DMS114 treated with DMSO at 0.1 percent for 48 hours (cell line): ENCODE data around the gene ZCWPW1.
"Not testable (repeated sequence)": the region's sequence is repeated elsewhere in the genome, so short reads cannot be mapped to it uniquely, and the experiment has no call there.

ENCODE experiments used
- DNase-seq: peaks from one replicate; lab custom pipeline; 2025; ENCODE audit not compliant: unreplicated experiment; lab: John Stamatoyannopoulos, UW

Gene ZCWPW1

GRCh38 chr7:100373870-100374598 lies 54.5 kb downstream of the ZCWPW1 start:
- not testable (repeated sequence) for DNase-seq

DNA sequence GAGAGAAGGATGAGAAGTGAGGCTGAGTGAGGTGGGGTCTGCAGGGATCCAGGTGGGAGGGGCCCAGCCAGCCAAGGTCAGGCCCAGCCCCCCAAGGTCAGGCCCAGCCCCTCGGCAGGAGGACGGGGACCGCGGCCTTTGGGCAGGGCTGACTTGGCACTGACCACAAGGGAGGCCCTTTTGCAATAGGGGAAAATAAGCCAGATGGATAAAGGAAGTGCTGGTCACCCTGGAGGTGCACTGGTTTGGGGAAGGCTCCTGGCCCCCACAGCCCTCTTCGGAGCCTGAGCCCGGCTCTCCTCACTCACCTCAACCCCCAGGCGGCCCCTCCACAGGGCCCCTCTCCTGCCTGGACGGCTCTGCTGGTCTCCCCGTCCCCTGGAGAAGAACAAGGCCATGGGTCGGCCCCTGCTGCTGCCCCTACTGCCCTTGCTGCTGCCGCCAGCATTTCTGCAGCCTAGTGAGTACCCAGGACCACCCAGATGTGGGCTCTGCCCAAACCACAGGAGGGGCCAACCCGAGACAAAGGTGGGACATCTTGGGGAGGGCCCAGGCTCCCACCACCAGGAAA lies 55.2 kb downstream of the ZCWPW1 start, which contains the start of gene PILRA:
PILRA (plus strand) TSS at position 227 of the 571 bp plus-strand sequence; CDS start at position 397, 170 bp downstream.
- no peak for DNase-seq

DNA sequence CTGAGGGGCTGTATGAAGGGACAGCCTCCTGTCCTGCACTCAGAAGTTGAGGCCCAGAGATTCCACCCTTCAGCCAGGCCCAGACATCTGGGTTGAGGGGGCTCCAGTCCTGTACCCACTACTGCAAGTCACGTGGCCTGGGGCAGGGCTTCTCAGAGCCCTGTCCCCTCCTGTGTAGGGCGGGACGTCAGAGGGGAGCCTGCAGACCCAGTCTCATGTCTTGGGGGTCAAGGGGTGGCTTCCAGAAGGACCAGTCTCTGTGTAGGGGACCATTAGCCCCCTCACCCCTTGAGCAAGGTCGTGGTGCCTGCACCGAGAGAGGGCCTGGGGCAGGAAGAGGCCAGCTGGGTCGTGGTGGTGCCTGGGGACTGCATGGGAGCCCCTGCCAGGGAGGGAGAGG lies 55.8 kb downstream of the ZCWPW1 start:
- no peak for DNase-seq

GRCh38 chr7:100372256-100372655 lies 56.2 kb downstream of the ZCWPW1 start:
- no peak for DNase-seq

DNA sequence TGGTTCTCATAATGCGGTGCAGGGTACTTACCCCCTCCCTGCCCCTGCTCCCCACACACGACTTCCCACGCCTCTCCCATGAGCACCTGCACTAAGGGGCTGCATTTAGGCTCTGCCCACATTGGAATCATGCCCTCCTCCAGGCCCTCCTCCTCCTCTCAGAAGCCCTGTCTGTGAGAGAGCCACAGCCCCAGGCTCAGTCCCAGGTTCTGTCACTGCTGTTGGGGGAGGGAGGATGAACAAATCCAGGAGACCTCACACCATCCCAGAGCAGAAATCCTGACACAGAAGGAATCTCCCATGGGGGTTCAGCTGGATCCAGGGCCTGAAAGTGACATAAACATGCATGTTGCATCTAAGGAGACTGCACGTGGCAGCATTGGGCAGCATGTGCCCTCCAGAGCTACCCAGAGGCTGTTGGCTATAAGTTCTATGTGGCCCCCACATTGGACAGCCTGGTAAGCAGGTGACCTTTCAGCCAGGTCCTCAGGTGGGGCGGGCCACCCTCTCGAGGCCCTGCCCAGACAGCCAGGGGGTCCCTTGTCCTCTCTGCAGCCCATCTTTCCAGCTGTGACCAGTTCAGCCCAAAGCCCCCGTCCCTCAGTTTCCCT lies 56.8 kb downstream of the ZCWPW1 start:
- no peak for DNase-seq

- no peak for DNase-seq
These were observed 57.8 kb downstream of the ZCWPW1 start for GRCh38 chr7:100370746-100371145.

DNA sequence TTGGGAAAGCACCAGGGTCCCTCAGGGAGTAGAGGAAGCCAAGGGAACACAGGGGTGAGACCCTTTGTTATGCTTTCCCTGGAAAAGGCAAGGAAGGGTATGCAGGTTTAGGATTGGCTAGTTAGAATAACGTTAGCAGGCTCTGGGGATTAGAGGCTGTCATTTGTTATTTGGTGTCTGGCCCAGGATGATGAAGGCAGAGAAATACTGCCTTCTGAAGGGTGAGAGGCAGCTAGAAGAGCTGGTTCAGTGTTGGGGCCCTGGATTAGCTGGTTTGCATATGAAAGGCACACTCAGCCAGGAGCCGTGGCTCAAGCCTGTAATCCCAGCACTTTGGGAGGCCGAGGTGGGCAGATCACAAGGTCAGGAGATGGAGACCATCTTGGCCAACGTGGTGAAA lies 58.2 kb downstream of the ZCWPW1 start:
- DNase-seq = no peak

- DNase-seq = no peak
These were observed 59.4 kb downstream of the ZCWPW1 start for GRCh38 chr7:100369105-100369504.

GRCh38 chr7:100367676-100368613 lies 60.6 kb downstream of the ZCWPW1 start:
- DNase-seq = no peak

DNA sequence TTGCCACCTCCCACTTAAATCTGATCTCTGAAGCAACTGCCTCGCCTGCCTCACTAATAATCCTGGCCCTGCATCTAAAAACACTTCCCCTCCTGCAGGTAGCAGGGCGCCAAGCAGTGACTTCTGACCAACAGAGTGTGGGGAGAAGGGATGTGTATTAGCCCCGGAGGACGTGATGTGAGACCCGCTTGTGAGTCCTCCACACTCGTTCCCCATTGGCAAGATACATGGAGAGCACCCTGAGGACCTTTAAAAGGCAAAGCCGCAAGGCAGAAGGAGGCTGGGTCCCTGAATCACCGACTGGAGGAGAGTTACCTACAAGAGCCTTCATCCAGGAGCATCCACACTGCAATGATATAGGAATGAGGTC lies 61.3 kb downstream of the ZCWPW1 start:
- no peak for DNase-seq

DNA sequence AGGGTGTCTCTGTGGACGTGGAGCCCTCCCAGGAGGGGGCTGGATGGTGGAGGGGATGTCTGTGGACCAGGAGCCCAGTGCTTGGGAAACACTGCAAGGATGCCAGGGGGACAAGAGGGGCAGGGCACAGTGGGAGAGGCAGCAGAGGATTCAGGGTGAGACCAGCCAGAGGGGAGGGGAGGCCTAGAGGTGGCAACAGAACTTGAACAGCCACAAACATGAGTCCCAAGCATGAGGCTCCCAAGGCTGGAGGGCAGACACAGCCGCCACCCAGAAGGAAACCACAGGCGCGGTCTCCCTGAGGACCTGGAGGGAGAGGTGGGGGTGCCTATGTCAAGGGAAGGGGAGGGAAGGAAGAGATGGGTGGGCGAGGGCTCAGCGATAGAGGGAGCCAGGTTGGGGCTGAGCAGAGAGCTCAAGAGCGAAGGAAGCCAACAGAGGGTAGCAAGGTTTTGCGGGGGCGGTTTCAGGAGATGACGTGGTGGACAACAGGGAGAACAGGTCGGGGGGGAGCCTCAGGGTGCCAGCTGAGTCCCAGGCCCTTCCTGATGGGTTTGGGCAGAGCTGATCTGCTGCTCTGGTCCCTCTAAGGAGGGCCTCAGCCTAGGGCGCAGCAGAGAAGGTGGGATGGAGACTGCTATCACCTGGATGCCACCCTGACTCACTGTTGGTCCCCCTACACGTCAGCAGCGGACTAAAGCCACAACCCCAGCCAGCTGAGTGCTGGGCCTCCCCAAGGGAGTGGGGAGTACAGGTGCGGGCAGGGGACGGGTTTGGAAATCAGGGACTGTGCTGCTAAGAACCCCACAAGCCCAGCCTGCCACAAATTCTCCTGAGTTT lies 61.9 kb downstream of the ZCWPW1 start:
- DNase-seq = no peak

- not testable (repeated sequence) for DNase-seq
These were observed 62.5 kb downstream of the ZCWPW1 start for GRCh38 chr7:100365998-100366367.

DNA sequence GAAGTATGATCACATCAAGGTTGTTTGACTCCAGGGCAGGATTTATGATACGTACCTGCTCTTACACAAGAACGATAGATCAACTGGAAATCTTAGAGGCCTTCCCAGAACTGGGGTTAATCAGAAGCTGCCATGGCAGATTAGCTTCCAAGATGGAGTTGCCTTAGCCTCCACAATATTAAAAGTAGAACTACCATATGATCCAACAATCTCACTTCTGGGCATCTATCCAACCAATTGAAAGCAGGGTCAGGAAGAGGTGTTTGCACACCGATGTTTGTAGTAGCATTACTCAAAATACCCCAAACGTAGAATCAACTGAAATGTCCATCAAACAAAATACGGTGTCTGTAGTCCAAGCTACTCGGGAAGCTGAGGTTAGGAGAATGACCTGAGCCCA lies 64.0 kb downstream of the ZCWPW1 start:
- no peak for DNase-seq

DNA sequence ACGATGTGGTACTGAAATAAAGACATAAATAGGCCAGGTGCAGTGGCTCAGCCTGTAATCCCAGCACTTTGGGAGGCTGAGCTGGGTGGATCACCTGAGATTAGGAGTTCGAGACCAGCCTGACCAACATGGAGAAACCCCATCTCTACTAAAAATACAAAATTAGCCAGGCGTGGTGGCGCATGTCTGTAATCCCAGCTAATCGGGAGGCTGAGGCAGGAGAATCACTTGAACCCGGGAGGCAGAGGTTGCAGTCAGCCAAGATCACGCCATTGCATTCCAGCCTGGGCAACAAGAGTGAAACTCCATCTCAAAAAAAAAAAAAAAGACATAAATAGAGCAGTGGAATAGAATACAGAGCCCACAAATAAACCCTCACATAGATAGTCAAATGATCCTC lies 64.7 kb downstream of the ZCWPW1 start:
- DNase-seq = not testable (repeated sequence)

DNA sequence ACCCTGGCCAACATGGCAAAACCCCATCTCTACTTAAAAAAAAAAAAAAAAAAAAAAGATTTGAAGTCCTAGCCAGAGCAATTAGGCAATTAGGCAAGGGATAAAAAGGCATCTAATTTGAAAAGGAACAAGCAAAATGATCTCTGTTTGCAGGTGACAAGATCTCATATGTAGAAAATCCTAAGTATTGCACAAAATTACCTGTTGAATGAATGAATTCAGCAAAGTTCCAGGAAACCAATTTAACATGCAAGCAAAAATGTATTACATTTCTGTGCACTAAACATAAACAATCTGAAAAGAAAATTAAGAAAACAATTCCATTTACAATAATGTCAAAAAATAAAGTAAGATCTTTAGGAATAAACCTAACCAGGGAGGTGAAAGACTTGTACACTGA lies 65.4 kb downstream of the ZCWPW1 start:
- DNase-seq = no peak

DNA sequence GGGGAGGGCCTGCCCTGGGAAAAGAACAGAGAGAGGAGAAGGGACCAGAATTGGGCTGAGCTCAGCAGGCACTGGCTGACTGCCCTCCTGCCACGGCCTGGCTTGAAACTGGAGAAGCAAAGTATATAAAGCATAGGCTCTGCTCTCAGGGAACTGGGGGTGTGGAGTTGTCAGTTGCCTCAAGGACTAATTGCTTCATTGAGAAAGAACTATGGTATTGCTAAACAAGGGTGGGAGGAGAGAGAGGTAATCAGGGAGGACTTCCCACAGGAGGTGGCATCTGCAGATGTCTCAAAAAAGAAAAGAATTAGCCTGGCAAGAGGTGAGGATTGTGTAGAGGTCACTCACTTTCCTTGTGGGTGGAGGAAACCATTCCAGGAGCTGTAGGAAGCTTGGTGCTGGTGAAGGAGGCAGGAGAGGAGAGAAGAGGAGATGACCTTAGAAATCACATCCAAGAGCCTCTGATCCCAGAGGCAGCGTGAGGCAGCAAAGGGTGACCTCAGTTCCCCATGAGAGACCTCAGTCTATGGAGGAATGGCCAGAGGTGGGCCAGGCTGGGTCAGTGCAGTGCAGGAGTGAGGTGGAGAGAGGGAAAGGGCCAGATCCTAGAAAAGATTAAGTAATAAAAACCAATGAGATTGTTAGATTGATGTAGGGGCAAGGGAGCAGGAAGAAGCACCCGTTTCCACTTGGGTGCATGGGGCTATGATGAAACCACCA lies 68.2 kb downstream of the ZCWPW1 start:
- no peak for DNase-seq

GRCh38 chr7:100358857-100359212 lies 69.7 kb downstream of the ZCWPW1 start:
- DNase-seq = no peak

DNA sequence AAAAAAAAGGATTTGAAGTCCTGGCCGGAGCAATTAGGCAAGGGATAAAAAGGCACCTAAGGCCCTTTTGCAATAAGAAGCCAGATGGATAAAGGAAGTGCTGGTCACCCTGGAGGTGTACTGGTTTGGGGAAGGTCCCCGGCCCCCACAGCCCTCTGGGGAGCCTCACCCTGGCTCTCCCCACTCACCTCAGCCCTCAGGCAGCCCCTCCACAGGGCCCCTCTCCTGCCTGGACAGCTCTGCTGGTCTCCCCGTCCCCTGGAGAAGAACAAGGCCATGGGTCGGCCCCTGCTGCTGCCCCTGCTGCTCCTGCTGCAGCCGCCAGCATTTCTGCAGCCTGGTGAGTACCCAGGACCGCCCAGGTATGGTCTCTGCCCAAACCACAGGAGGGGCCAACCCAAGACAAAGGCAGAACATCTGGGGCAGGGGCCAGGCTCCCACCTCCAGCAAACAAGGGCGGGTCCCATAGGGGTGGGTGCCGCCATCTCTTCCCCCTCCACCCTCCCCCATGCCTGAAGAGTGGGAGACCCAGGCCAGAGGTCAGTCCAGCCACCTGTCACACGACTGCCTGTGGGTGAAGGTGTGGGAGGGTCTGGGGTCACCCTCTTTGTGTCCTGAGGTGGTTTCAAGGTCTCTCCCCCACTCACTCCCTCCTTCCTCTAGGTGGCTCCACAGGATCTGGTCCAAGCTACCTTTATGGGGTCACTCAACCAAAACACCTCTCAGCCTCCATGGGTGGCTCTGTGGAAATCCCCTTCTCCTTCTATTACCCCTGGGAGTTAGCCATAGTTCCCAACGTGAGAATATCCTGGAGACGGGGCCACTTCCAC lies 70.3 kb downstream of the ZCWPW1 start, which contains the start of gene PILRB:
PILRB (plus strand) TSS at position 91 of the 830 bp plus-strand sequence; CDS start at position 277, 186 bp downstream.
- DNase-seq = no peak

DNA sequence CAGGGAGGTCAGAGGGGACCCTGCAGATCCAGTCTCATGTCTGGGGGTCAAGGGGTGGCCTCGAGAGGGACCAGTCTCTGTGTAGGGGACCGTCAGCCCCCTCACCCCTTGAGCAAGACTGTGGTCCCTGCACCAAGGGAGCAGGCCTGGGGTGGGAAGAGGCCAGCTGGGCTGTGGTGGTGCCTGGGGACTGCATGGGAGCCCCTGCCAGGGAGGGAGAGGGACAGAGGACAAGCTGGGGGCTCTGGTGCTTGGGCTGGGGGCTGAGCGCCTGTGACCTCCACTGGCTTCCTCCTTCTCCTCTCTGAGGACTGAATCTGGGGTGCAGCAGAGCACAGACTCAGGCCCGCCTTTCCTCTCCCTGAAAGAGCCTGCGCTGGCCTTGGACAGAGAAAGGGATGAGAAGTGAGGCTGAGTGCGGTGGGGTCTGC lies 71.4 kb downstream of the ZCWPW1 start:
- DNase-seq = no peak
